ENCODE results near the gene CFAP77. TPM values are rescaled to one million over a fixed set of nuclear protein-coding genes. Genes with fewer than 3 reads are reported as not detected.

CFAP77 gene
- total and polyA plus RNA-seq, 2 donors from 2014 or later = 0.50 TPM; not detected in 1

DNA sequence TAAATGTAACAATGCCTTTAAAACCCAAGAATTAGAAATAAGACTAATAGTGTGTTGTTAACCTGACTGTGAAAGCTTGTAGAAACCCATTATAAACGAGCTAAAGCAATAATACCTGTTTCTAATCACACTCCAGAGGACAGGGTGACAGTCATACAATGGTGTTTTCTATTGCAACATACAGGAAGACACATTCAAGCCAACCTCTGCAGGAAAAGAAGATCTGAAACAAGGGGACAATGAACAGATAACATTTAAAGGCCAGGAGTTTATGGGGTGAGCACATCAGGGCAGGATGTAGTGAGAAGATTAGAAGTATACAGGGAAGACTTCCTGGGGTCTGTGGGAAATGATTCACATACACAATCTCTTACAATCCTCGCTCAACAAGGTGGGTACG lies 186.2 kb downstream of the CFAP77 start:
- FAIRE-seq (no peak), DNase-seq (no peak)
- no peak overlapping the region for H3K9ac ChIP-seq (ENCODE audit: low read length in 3 of 3)
- intact Hi-C loops (cut with DNase I) = no loop called here
- H3K4me1 ChIP-seq (ENCODE audit: control insufficient read depth in 2 of 3, insufficient read depth in 2 of 3, low read depth in 1 of 3, low read length in 3 of 3) = no peaks in the 10 kb centered on the region
- H3K36me3 ChIP-seq (ENCODE audit: control insufficient read depth in 2 of 3, insufficient read depth in 3 of 3, low read length in 3 of 3) = peaks cover 0 to 15% (median 10%) of the 10 kb centered on the region in 3 donors
- H3K4me3 ChIP-seq (ENCODE audit: low read length in 3 of 3) = no peak overlapping the region
- no peak overlapping the region for H3K27ac ChIP-seq (ENCODE audit: low read depth in 2 of 2, low read length in 2 of 2)
- no peaks in the 10 kb centered on the region for H3K9me3 ChIP-seq (ENCODE audit: control insufficient read depth in 2 of 3, insufficient read depth in 1 of 3, low read length in 3 of 3)
- H3K27me3 ChIP-seq (ENCODE audit: control insufficient read depth, insufficient read depth, low read length) = peaks cover 13% of the 10 kb centered on the region
- TF ChIP-seq, protein P1, sequence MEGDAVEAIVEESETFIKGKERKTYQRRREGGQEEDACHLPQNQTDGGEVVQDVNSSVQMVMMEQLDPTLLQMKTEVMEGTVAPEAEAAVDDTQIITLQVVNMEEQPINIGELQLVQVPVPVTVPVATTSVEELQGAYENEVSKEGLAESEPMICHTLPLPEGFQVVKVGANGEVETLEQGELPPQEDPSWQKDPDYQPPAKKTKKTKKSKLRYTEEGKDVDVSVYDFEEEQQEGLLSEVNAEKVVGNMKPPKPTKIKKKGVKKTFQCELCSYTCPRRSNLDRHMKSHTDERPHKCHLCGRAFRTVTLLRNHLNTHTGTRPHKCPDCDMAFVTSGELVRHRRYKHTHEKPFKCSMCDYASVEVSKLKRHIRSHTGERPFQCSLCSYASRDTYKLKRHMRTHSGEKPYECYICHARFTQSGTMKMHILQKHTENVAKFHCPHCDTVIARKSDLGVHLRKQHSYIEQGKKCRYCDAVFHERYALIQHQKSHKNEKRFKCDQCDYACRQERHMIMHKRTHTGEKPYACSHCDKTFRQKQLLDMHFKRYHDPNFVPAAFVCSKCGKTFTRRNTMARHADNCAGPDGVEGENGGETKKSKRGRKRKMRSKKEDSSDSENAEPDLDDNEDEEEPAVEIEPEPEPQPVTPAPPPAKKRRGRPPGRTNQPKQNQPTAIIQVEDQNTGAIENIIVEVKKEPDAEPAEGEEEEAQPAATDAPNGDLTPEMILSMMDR (IDR thresholded peaks at IDR 0.05; ENCODE audit: borderline replicate concordance, extremely low read depth, insufficient read depth) = no peak

DNA sequence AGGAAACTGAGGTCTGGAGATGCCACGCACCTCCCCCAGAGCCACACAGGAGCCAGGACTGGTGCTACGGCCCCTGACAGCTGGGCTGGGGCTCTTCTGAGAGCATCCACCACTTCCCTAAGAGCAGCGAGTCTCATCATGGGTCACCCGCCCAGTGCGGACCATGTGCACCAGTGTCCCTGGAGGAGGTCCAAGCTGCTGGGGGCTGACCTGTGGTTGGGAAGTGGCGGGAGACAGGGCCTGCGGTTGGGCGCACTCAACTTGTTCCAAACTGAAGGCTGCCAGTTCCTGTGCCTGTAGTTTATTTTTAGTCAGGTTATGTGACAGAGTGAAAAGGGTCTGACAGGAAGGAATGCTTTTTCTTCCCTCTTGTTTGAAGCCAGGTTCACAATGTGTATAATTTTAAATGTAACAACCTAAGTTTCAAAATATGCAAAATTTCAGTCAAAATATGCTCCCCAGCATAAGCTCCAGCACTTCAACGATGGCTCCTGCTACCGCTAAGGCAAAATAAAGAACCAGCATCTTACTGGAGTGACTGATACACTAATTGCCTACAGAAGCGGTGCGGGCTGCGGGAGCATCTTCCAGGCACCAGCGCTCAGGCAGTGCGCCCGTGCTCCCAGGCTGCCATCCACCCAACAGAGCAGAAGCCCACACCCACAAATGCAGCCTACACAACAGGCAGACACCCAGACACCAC lies 187.2 kb downstream of the CFAP77 start:
- DNase-seq (no peak), FAIRE-seq (no peak)
- H3K4me1 ChIP-seq (ENCODE audit: control insufficient read depth in 2 of 3, insufficient read depth in 2 of 3, low read depth in 1 of 3, low read length in 3 of 3) = no peaks in the 10 kb centered on the region
- TF ChIP-seq, protein P1 (IDR thresholded peaks at IDR 0.05; ENCODE audit: borderline replicate concordance, extremely low read depth, insufficient read depth) = no peak
- peaks cover 0 to 20% (median 12%) of the 10 kb centered on the region in 3 donors for H3K36me3 ChIP-seq (ENCODE audit: control insufficient read depth in 2 of 3, insufficient read depth in 3 of 3, low read length in 3 of 3)
- no peaks in the 10 kb centered on the region for H3K9me3 ChIP-seq (ENCODE audit: control insufficient read depth in 2 of 3, insufficient read depth in 1 of 3, low read length in 3 of 3)
- H3K27me3 ChIP-seq (ENCODE audit: control insufficient read depth, insufficient read depth, low read length) = peaks cover 3% of the 10 kb centered on the region
- H3K4me3 ChIP-seq (ENCODE audit: low read length in 3 of 3) = no peak overlapping the region
- H3K27ac ChIP-seq (ENCODE audit: low read depth in 2 of 2, low read length in 2 of 2) = no peak overlapping the region
- H3K9ac ChIP-seq (ENCODE audit: low read length in 3 of 3) = no peak overlapping the region
- intact Hi-C loops (cut with DNase I) = no loop called here

DNA sequence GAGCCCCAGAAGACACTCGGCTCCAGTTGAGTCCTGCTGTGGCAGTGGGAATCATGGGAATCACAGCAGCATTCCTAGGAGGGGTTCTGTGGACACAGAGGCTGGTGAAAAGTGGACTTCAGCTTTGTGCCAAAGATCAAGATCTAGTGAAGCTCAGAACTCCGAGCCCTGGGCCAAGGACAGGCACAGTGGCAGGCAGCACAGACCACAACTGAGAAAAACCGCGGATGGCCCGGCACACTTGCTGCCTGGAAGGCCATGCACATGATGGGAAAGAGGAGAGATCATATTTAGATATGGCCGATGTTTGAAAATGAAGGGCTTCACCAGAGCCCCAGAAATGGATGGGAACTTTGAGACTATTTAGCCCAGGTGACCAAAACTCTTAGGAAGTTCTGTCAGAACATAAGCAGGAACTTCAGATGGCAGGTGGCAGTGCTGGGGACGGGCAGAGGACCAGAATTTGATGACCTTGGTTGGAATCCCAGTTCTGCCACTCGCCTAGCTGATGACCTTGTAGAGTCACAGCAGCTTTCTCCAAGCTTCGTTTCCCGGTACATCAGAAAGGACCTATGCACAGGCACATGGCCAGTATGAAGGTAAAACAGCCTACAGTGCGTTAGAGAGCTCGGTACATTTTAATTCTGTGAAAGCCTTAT lies 190.4 kb downstream of the CFAP77 start:
- FAIRE-seq (no peak), DNase-seq (no peak)
- Histone ChIP-seq H3K27ac (ENCODE audit: low read depth in 2 of 2, low read length in 2 of 2) (no peak overlapping the region), H3K4me1 (ENCODE audit: control insufficient read depth in 2 of 3, insufficient read depth in 2 of 3, low read depth in 1 of 3, low read length in 3 of 3) (no peaks in the 10 kb centered on the region), H3K4me3 (ENCODE audit: low read length in 3 of 3) (no peak overlapping the region), H3K9ac (ENCODE audit: low read length in 3 of 3) (no peak overlapping the region), H3K9me3 (ENCODE audit: control insufficient read depth in 2 of 3, insufficient read depth in 1 of 3, low read length in 3 of 3) (no peaks in the 10 kb centered on the region), H3K36me3 (ENCODE audit: control insufficient read depth in 2 of 3, insufficient read depth in 3 of 3, low read length in 3 of 3) (peaks cover 0 to 19% (median 16%) of the 10 kb centered on the region in 3 donors), H3K27me3 (ENCODE audit: control insufficient read depth, insufficient read depth, low read length) (no peaks in the 10 kb centered on the region)
- intact Hi-C loops (cut with DNase I) = no loop called here
- TF ChIP-seq, protein P1 (IDR thresholded peaks at IDR 0.05; ENCODE audit: borderline replicate concordance, extremely low read depth, insufficient read depth) = no peak
